ENCODE results near the gene EFCAB5.
"Not testable (repeated sequence)": the region's sequence is repeated elsewhere in the genome, so short reads cannot be mapped to it uniquely, and the experiment has no call there.

Gene EFCAB5

GRCh38 chr17:29936724-29937123 lies 4.7 kb upstream of the EFCAB5 start:
- DNase-seq = no peak

- DNase-seq = no peak
These were observed 3.8 kb downstream of the EFCAB5 start for GRCh38 chr17:29945281-29945680.

GRCh38 chr17:29948448-29949215 lies 7.2 kb downstream of the EFCAB5 start:
- no peak for DNase-seq

- DNase-seq = no peak
These were observed 8.3 kb downstream of the EFCAB5 start for GRCh38 chr17:29949696-29950095.

GRCh38 chr17:29954405-29954804 lies 13.0 kb downstream of the EFCAB5 start:
- DNase-seq = no peak

GRCh38 chr17:29956225-29956624 lies 14.8 kb downstream of the EFCAB5 start:
- no peak for DNase-seq

GRCh38 chr17:29957488-29957887 lies 16.1 kb downstream of the EFCAB5 start:
- not testable (repeated sequence) for DNase-seq

- no peak for DNase-seq
These were observed 17.7 kb downstream of the EFCAB5 start for GRCh38 chr17:29958947-29959657.

GRCh38 chr17:29959658-29960337 lies 18.4 kb downstream of the EFCAB5 start:
- no peak for DNase-seq

- no peak for DNase-seq
These were observed 21.2 kb downstream of the EFCAB5 start for GRCh38 chr17:29962656-29963055.

GRCh38 chr17:29968271-29968670 lies 26.8 kb downstream of the EFCAB5 start:
- DNase-seq = no peak

GRCh38 chr17:29972277-29972676 lies 30.8 kb downstream of the EFCAB5 start:
- DNase-seq = no peak

- DNase-seq = no peak
These were observed 31.6 kb downstream of the EFCAB5 start for GRCh38 chr17:29973005-29973404.

- no peak for DNase-seq
These were observed 36.4 kb downstream of the EFCAB5 start for GRCh38 chr17:29977836-29978235.

- DNase-seq = no peak
These were observed 38.8 kb downstream of the EFCAB5 start for GRCh38 chr17:29980261-29980660.

- DNase-seq = no peak
These were observed 41.7 kb downstream of the EFCAB5 start for GRCh38 chr17:29982991-29983653.

GRCh38 chr17:29996458-29996857 lies 55.0 kb downstream of the EFCAB5 start:
- DNase-seq = no peak

- no peak for DNase-seq
These were observed 58.7 kb downstream of the EFCAB5 start for GRCh38 chr17:30000001-30000754.

- no peak for DNase-seq
These were observed 59.4 kb downstream of the EFCAB5 start for GRCh38 chr17:30000755-30001257.

- no peak for DNase-seq
These were observed 60.7 kb downstream of the EFCAB5 start for GRCh38 chr17:30002088-30002487.

GRCh38 chr17:30005709-30006320 lies 64.4 kb downstream of the EFCAB5 start:
- no peak for DNase-seq

- DNase-seq = not testable (repeated sequence)
These were observed 70.5 kb downstream of the EFCAB5 start for GRCh38 chr17:30011934-30012333.

All from stimulated activated CD8-positive, alpha-beta memory T cell treated with anti-CD3 and anti-CD28 coated beads, Interleukin-4, amount 100 ng/mL, for 48 hours (primary cell).